Astrocyte of the spinal cord (primary cell): ENCODE results near the gene KAZALD1.

Experiments used
- DNase-seq: peaks from one replicate; pipeline ENCODE4 v3.0.0; 2011; ENCODE audit warnings: low read depth, low spot score
- H3K4me3 ChIP-seq: 2 replicates; pipeline ENCODE4 v1.5.1; 2011; ENCODE audit warnings: low read depth, mild to moderate bottlenecking, low read length, moderate library complexity
- CTCF ChIP-seq: IDR thresholded peaks from 2 replicates; pipeline ENCODE4 v1.5.1; 2012; ENCODE audit warnings: low read depth, mild to moderate bottlenecking, low read length, inconsistent platforms
- in situ Hi-C: cut with HindIII; loops from 2 replicates; pipeline ENCODE4 v1.10.0; 2017; ENCODE audit warnings: low sequenced_read_pairs

Gene KAZALD1

DNA sequence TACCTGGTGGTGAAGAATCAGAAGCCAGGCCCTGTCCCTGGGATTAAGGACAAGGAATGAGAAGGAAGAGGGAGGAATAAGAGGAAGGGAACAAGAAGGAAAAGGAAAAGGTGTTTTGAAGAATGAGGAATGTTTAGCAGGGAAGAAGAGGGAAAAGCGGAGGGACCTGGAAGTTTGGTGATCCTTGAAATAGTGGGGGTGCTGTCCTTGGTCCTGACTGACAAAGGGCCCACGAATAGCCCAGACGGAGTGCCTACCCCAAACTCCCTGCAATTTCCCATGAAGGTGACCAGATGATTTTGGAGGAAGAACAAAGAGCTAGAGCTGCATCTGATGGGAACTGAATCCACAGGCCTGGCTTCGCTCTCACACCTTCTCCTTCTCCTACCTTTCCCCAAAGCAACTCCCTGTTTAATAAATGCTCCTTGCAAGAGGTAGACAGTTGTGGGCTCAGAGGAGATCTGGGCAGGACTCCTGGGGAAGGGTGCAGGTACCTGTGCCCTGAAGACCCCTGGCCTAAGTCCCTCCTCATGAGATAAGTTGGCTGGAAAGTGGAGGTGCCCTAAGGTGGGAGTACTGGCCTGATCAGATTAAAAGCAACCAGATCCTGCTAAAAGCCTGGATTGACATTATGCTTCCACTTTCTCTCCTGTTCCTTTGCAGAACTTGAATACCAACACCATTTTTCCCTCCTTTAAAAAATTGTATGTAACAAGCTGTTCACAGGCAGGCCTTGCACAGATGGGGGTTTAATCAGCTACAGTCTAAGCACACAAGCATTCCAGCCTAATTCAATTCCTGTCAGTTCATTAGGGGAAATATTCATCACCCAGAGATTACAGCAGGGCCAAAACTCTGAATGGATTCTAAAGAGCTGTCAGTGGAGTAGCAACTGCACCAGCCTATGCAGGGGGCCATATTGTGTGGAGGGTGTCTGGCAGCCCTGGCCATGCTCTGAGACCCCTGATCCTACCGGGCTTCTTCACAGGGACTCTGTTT lies 19.4 kb downstream of the KAZALD1 start:
- in situ Hi-C loops, result no loop called here
- no peak for DNase-seq
- no peak overlapping the region for H3K4me3 ChIP-seq
- TF ChIP-seq CTCF, result no peak

DNA sequence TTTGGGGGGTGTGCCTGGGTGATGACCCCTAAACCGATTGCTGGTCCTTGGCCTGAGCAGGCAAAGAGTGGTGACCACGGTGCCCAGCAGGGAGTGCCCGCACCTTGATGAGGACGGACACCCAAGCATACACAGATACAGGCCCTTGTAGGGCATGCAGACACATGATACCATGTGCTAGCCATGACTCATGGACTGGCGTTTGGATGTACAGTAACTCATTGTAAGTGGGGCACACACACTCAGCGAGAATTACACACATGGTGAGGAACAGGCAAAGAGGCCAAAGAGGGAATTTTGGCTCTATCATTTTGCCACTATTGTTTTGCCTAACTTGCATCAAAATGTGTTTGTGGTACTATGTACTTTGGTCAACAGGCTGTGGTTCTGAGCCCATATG lies 24.1 kb downstream of the KAZALD1 start:
- H3K4me3 ChIP-seq, result no peak overlapping the region
- in situ Hi-C loops, result no loop called here
- TF ChIP-seq CTCF, result no peak
- DNase-seq, result no peak

GRCh38 chr10:101087376-101087775 lies 25.6 kb downstream of the KAZALD1 start:
- H3K4me3 ChIP-seq, result no peak overlapping the region
- DNase-seq, result no peak
- in situ Hi-C loops, result no loop called here
- no peak for TF ChIP-seq CTCF

DNA sequence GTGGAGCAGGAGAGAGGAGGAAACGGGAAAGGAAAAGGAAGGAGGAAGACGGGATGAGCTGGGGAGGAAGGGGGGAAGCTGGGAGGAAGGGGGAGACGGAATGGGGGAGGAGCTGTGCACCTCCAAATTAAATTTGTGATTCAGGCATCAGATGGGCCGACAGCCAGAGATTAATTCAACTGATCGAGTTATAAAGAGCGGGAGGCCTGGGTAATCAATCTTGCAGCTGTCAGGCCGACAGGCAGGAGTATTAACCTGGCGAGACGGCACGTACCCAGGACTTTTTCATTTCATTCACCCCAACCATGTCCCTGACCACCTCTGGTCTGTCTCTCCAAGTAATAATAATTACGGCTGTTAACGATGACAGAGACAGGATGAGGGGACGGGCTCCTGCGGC lies 26.2 kb downstream of the KAZALD1 start:
- DNase-seq, result no peak
- in situ Hi-C loops, result no loop called here
- TF ChIP-seq CTCF, result no peak
- no peak overlapping the region for H3K4me3 ChIP-seq

DNA sequence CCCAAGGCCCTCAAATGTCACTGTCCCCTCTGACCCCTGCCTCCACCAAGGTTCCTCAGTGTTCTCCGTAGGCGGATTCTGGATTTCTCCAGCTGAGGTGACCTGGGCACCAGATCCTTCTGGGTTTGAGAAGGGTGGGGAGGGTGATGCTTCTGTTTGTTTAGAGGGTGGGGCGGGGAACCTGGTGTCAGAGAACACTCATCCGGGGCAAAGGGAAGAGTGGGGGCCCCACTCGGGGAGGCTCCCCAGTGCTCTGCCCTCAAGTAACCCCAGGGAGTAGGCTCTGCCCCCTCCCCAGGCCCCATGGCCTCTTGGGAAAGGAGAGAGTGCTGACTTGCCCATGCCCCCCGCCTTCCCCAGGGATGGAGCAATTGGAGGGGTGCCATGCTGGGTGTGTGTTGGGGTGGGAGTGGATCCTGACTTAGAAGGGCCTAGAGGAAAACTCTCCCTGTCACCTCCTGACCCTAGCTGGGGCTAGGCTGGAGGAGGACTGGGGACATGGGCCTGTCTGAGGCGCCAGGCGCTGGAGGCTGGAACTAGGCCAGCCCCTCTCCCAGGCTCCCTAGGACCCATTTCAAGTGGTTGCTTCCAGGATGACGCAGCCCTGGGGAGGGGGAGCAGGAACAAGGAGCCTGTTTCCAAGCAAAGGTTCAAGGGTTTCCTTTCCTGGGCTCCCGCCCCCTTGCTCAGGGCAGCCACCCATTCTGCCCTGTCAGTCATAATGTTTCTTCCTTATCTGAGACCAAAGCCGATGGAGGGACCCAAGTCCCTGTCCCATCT lies 27.9 kb downstream of the KAZALD1 start:
- in situ Hi-C loops, result no loop called here
- no peak for TF ChIP-seq CTCF

DNA sequence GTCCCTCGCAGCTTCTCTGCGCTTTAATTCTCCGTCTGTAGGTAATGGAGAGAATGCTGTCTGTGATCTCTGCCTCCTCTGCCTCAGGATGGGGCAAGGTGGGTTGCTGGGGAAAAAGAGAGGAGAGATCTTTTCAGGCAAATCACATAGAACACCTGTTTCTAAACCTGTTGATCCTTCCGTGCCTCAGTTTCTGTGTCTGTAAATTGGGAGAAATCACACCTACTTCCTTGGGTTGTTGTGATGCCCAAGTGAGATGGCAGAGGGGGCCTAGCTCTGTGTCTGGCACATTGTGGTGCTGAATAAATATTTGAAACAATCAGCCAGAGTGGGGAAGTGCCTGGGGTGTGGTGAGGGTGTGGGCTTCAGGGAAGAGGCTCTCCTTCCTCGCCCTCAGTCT lies 28.8 kb downstream of the KAZALD1 start:
- in situ Hi-C loops, result no loop called here
- no peak for DNase-seq
- no peak overlapping the region for H3K4me3 ChIP-seq
- no peak for TF ChIP-seq CTCF

More for the DNA sequence above, 27.9 kb downstream of the KAZALD1 start:
- DNase-seq, result no peak
- H3K4me3 ChIP-seq, result no peak overlapping the region
